ENCODE results near the gene STXBP6.
"Not testable (repeated sequence)": the region's sequence is repeated elsewhere in the genome, so short reads cannot be mapped to it uniquely, and the experiment has no call there.

Gene STXBP6

GRCh38 chr14:24818058-24818822, 231.7 kb downstream of the STXBP6 start:
- no peak for DNase-seq

- no peak for DNase-seq
These were observed 232.5 kb downstream of the STXBP6 start for GRCh38 chr14:24817212-24818057.

GRCh38 chr14:24816929-24817211, 233.1 kb downstream of the STXBP6 start:
- no peak for DNase-seq

- no peak for DNase-seq
These were observed 233.7 kb downstream of the STXBP6 start for GRCh38 chr14:24816011-24816928.

- no peak for DNase-seq
These were observed 234.4 kb downstream of the STXBP6 start for GRCh38 chr14:24815543-24815942.

GRCh38 chr14:24814944-24815343, 235.0 kb downstream of the STXBP6 start:
- DNase-seq: no peak

GRCh38 chr14:24814346-24814745, 235.6 kb downstream of the STXBP6 start:
- DNase-seq: no peak

GRCh38 chr14:24813819-24814259, 236.1 kb downstream of the STXBP6 start:
- no peak for DNase-seq

GRCh38 chr14:24813089-24813815, 236.7 kb downstream of the STXBP6 start:
- no peak for DNase-seq

- no peak for DNase-seq
These were observed 240.8 kb downstream of the STXBP6 start for GRCh38 chr14:24809135-24809534.

- no peak for DNase-seq
These were observed 241.5 kb downstream of the STXBP6 start for GRCh38 chr14:24808412-24808811.

GRCh38 chr14:24806061-24806678, 243.8 kb downstream of the STXBP6 start:
- DNase-seq: peak; percentile 32

GRCh38 chr14:24804552-24805212, 245.3 kb downstream of the STXBP6 start:
- no peak for DNase-seq

- no peak for DNase-seq
These were observed 245.9 kb downstream of the STXBP6 start for GRCh38 chr14:24803933-24804494.

- DNase-seq: not testable (repeated sequence)
These were observed 246.5 kb downstream of the STXBP6 start for GRCh38 chr14:24803426-24803825.

- DNase-seq: no peak
These were observed 247.7 kb downstream of the STXBP6 start for GRCh38 chr14:24802236-24802635.

- no peak for DNase-seq
These were observed 248.9 kb downstream of the STXBP6 start for GRCh38 chr14:24801024-24801423.

GRCh38 chr14:24798911-24799462, 251.0 kb downstream of the STXBP6 start:
- no peak for DNase-seq

GRCh38 chr14:24795406-24795805, 254.5 kb downstream of the STXBP6 start:
- DNase-seq: no peak

- DNase-seq: no peak
These were observed 255.2 kb downstream of the STXBP6 start for GRCh38 chr14:24794644-24795305.
